Measurements from ENCODE around the gene NFIA. TPM values are rescaled to one million over a fixed set of nuclear protein-coding genes. Genes with fewer than 3 reads are reported as not detected.

The NFIA gene
- total and polyA plus RNA-seq, 2 of the 13 experiments (the other 11 are each of a cell fraction or from before 2014, with no cell fraction given): 14.7 to 28.5 TPM

- H3K27ac ChIP-seq (ENCODE audit: extremely low read length, insufficient read depth, low read length): no peak overlapping the region
- no TSS peak for BruUV-seq (replicated peaks)
- CTCF ChIA-PET (ENCODE audit: low intra/inter-chr PET ratio, low total read pairs): no interaction called here
- peaks cover 0 to 10% of the 10 kb centered on the region in 2 experiments; a peak in 3 of 5 replicates for H3K36me3 ChIP-seq (replicated peaks in 1 of 2; ENCODE audit: control insufficient read depth in 1 of 2, insufficient read depth in 2 of 2, low read length in 2 of 2)
- H3K79me2 ChIP-seq (ENCODE audit: insufficient read depth, low read length): peaks cover 91% of the 10 kb centered on the region
- TF ChIP-seq MAFF (IDR thresholded peaks at IDR 0.05; ENCODE audit: low read depth, low read length) (peak; percentile 61), HNRNPH1 (optimal IDR thresholded peaks at IDR 0.05; ENCODE audit: low read depth, low read length) (no peak), MIER2 (CRISPR knock-in tag; IDR thresholded peaks at IDR 0.05) (no peak), MAFK (conservative IDR thresholded peaks at IDR 0.05 in 1 of 2, IDR thresholded peaks at IDR 0.05 in 1 of 2; ENCODE audit: low read length in 2 of 2) (peak; percentile 50 to 79; a peak in 3 of 4 replicates)
- H3K4me1 ChIP-seq (ENCODE audit: insufficient read depth, low read length): peaks cover 28% of the 10 kb centered on the region
- no peaks in the 10 kb centered on the region for H3K27me3 ChIP-seq (ENCODE audit: control insufficient read depth in 1 of 2, insufficient read depth in 2 of 2, low read length in 2 of 2)
- H3K4me2 ChIP-seq (ENCODE audit: low read depth, low read length): no peak overlapping the region
- H3K9ac ChIP-seq (ENCODE audit: insufficient read depth, low read depth, low read length): no peak overlapping the region
- H4K20me1 ChIP-seq (ENCODE audit: insufficient read depth, low read length): peaks cover 6% of the 10 kb centered on the region
- DNase-seq (ENCODE audit: low spot score): no peak
- no peaks in the 10 kb centered on the region for H3K9me3 ChIP-seq (ENCODE audit: low read length)
- POLR2A ChIA-PET: no interaction called here
- FAIRE-seq: no peak
- no peak overlapping the region for H3K4me3 ChIP-seq (replicated peaks in 1 of 3; ENCODE audit: insufficient read depth in 1 of 3, low read depth in 2 of 3, low read length in 3 of 3)
- intact Hi-C loops (cut with micrococcal nuclease; ENCODE audit: unreplicated experiment) (no loop called here), in situ Hi-C loops (cut with HindIII; ENCODE audit: extremely low pct_ligation_motif_present, low pct_unique_long_range_greater_than_20kb) (no loop called here)
- ATAC-seq: no peak
- H2AFZ ChIP-seq (ENCODE audit: low read length): no peak overlapping the region
These were observed 48.9 kb downstream of the NFIA start for GRCh38 chr1:61131248-61131647.

GRCh38 chr1:61131716-61132115, 49.4 kb downstream of the NFIA start:
- ChIA-PET POLR2A (no interaction called here), CTCF (ENCODE audit: low intra/inter-chr PET ratio, low total read pairs) (no interaction called here)
- no peak overlapping the region for H3K4me3 ChIP-seq (replicated peaks in 1 of 3; ENCODE audit: insufficient read depth in 1 of 3, low read depth in 2 of 3, low read length in 3 of 3)
- H3K9ac ChIP-seq (ENCODE audit: insufficient read depth, low read depth, low read length): no peak overlapping the region
- H4K20me1 ChIP-seq (ENCODE audit: insufficient read depth, low read length): peaks cover 6% of the 10 kb centered on the region
- intact Hi-C loops (cut with micrococcal nuclease; ENCODE audit: unreplicated experiment): no loop called here
- no peak overlapping the region for H3K27ac ChIP-seq (ENCODE audit: extremely low read length, insufficient read depth, low read length)
- no peaks in the 10 kb centered on the region for H3K27me3 ChIP-seq (ENCODE audit: control insufficient read depth in 1 of 2, insufficient read depth in 2 of 2, low read length in 2 of 2)
- H2AFZ ChIP-seq (ENCODE audit: low read length): no peak overlapping the region
- no peaks in the 10 kb centered on the region for H3K9me3 ChIP-seq (ENCODE audit: low read length)
- peaks cover 91% of the 10 kb centered on the region for H3K79me2 ChIP-seq (ENCODE audit: insufficient read depth, low read length)
- BruUV-seq (replicated peaks): no TSS peak
- H3K4me1 ChIP-seq (ENCODE audit: insufficient read depth, low read length): peaks cover 28% of the 10 kb centered on the region
- no peak overlapping the region for H3K4me2 ChIP-seq (ENCODE audit: low read depth, low read length)
- DNase-seq (ENCODE audit: low spot score): no peak
- ATAC-seq: no peak
- no peak for FAIRE-seq
- in situ Hi-C loops (cut with HindIII; ENCODE audit: extremely low pct_ligation_motif_present, low pct_unique_long_range_greater_than_20kb): no loop called here
- peaks cover 0 to 10% of the 10 kb centered on the region in 2 experiments; a peak in 3 of 5 replicates for H3K36me3 ChIP-seq (replicated peaks in 1 of 2; ENCODE audit: control insufficient read depth in 1 of 2, insufficient read depth in 2 of 2, low read length in 2 of 2)
- TF ChIP-seq TARDBP (CRISPR knock-in tag; IDR thresholded peaks at IDR 0.05) (no peak), ZNF251 (CRISPR knock-in tag; IDR thresholded peaks at IDR 0.05) (no peak), HOXD1 (CRISPR knock-in tag; IDR thresholded peaks at IDR 0.05) (no peak), KDM5A (IDR thresholded peaks at IDR 0.05; ENCODE audit: borderline replicate concordance, low read length) (no peak), ZNF703 (CRISPR knock-in tag; IDR thresholded peaks at IDR 0.05; ENCODE audit: borderline replicate concordance) (no peak), ZNF572 (CRISPR knock-in tag; IDR thresholded peaks at IDR 0.05) (no peak), RORA (CRISPR knock-in tag; IDR thresholded peaks at IDR 0.05) (no peak), CREB3 (CRISPR knock-in tag; IDR thresholded peaks at IDR 0.05) (no peak), ZHX2 (IDR thresholded peaks at IDR 0.05; ENCODE audit: low read depth) (no peak), ZHX2 (CRISPR knock-in tag; IDR thresholded peaks at IDR 0.05; ENCODE audit: borderline replicate concordance) (no peak), RNF2 (conservative IDR thresholded peaks at IDR 0.05; ENCODE audit: low read depth) (no peak)
